Suppressor macrophage (primary cell): ENCODE results near the gene SPATA2.
A peak's percentile ranks its signal among the peaks of the same experiment; 100 is the strongest.

Experiments used
- DNase-seq, 4 experiments: peaks; one replicate each; pipeline ENCODE4 v3.0.0-alpha.2; 2020 to 2022

Gene SPATA2

GRCh38 chr20:49882171-49882970 is 33.0 kb downstream of the SPATA2 start:
- DNase-seq: no peak

- no peak for DNase-seq
Measured at GRCh38 chr20:49880724-49881445, 34.4 kb downstream of the SPATA2 start.

- no peak for DNase-seq
Measured at GRCh38 chr20:49880177-49880576, 35.2 kb downstream of the SPATA2 start.

- no peak for DNase-seq
Measured at GRCh38 chr20:49878977-49879376, 36.4 kb downstream of the SPATA2 start.

- DNase-seq: no peak
Measured at GRCh38 chr20:49877386-49877921, 37.9 kb downstream of the SPATA2 start.

GRCh38 chr20:49874696-49875095 is 40.6 kb downstream of the SPATA2 start:
- DNase-seq: no peak

GRCh38 chr20:49872056-49872455 is 43.3 kb downstream of the SPATA2 start:
- DNase-seq: no peak

GRCh38 chr20:49871391-49871948 is 43.9 kb downstream of the SPATA2 start:
- DNase-seq: no peak

- DNase-seq: no peak
Measured at GRCh38 chr20:49870261-49870660, 45.1 kb downstream of the SPATA2 start.

- no peak for DNase-seq
Measured at GRCh38 chr20:49868964-49869363, 46.4 kb downstream of the SPATA2 start.

GRCh38 chr20:49868538-49868937 is 46.8 kb downstream of the SPATA2 start:
- DNase-seq: peak in 3 of 4 experiments; percentile 36 to 50 (median 38)

GRCh38 chr20:49867453-49868215 is 47.7 kb downstream of the SPATA2 start:
- peak in 1 of 4 experiments; percentile 13 for DNase-seq

- DNase-seq: no peak
Measured at GRCh38 chr20:49866051-49866450, 49.3 kb downstream of the SPATA2 start.

- no peak for DNase-seq
Measured at GRCh38 chr20:49865559-49865958, 49.8 kb downstream of the SPATA2 start.

- no peak for DNase-seq
Measured at GRCh38 chr20:49863666-49864065, 51.7 kb downstream of the SPATA2 start.

GRCh38 chr20:49862607-49863200 is 52.6 kb downstream of the SPATA2 start:
- DNase-seq: peak; percentile 27 to 63 (median 56)

GRCh38 chr20:49861232-49861631 is 54.1 kb downstream of the SPATA2 start:
- DNase-seq: peak in 3 of 4 experiments; percentile 52 to 59 (median 58)

GRCh38 chr20:49859807-49860206 is 55.5 kb downstream of the SPATA2 start:
- no peak for DNase-seq

- DNase-seq: no peak
Measured at GRCh38 chr20:49859011-49859410, 56.3 kb downstream of the SPATA2 start.

- no peak for DNase-seq
Measured at GRCh38 chr20:49858076-49858585, 57.2 kb downstream of the SPATA2 start.

- DNase-seq: no peak
Measured at GRCh38 chr20:49856904-49857303, 58.4 kb downstream of the SPATA2 start.
